Daoy (cell line): Measurements from ENCODE around the gene AJM1. TPM values are rescaled to one million over a fixed set of nuclear protein-coding genes. Genes with fewer than 3 reads are reported as not detected.
A peak's percentile ranks its signal among the peaks of the same experiment; 100 is the strongest.
"Not testable (repeated sequence)": the region's sequence is repeated elsewhere in the genome, so short reads cannot be mapped to it uniquely, and the experiment has no call there.

Experiments
- DNase-seq: peaks from one replicate; pipeline ENCODE4 v3.0.0-alpha.2; 2015; ENCODE audit warnings: low read depth
- total RNA-seq: library from RNA; depleted of rRNA; stranded (reverse); fragments of >200 nt; shearing (Covaris generic); gene quantifications from 2 replicates; pipeline ENCODE4 v1.2.3, GENCODE V29; 2014

The AJM1 gene
- total RNA-seq, 1 experiment from 2014 or later, result 0.74 TPM

- DNase-seq, result peak; percentile 7
Measured at GRCh38 chr9:136831720-136832104, 10.6 kb upstream of the AJM1 start.

GRCh38 chr9:136832581-136832980 is 9.7 kb upstream of the AJM1 start:
- DNase-seq, result peak; percentile 7

GRCh38 chr9:136833381-136834048 is 8.8 kb upstream of the AJM1 start:
- peak; percentile 4 for DNase-seq

GRCh38 chr9:136835162-136835931 is 6.9 kb upstream of the AJM1 start:
- DNase-seq, result peak; percentile 11

- DNase-seq, result no peak
Measured at GRCh38 chr9:136835932-136836904, 6.1 kb upstream of the AJM1 start.

GRCh38 chr9:136837146-136837855 is 5.0 kb upstream of the AJM1 start:
- DNase-seq, result no peak

- not testable (repeated sequence) for DNase-seq
Measured at GRCh38 chr9:136837856-136838277, 4.4 kb upstream of the AJM1 start.

GRCh38 chr9:136838314-136839228 is 3.7 kb upstream of the AJM1 start:
- DNase-seq, result no peak

- no peak for DNase-seq
Measured at GRCh38 chr9:136839229-136840139, 2.8 kb upstream of the AJM1 start.

- peak; percentile 34 for DNase-seq
Measured at GRCh38 chr9:136840140-136840876, 2.0 kb upstream of the AJM1 start.

GRCh38 chr9:136840877-136841645 is 1.2 kb upstream of the AJM1 start:
- DNase-seq, result peak; percentile 83

GRCh38 chr9:136841646-136842379 is 465 bp upstream of the AJM1 start:
- DNase-seq, result peak; percentile 28

GRCh38 chr9:136843159-136843800 is 1.0 kb downstream of the AJM1 start:
- not testable (repeated sequence) for DNase-seq

- DNase-seq, result not testable (repeated sequence)
Measured at GRCh38 chr9:136843801-136844740, 1.8 kb downstream of the AJM1 start.

GRCh38 chr9:136844761-136845464 is 2.6 kb downstream of the AJM1 start:
- no peak for DNase-seq
